Left kidney (tissue), 2 donors: Measurements from ENCODE around the gene ATAD3B. TPM values are rescaled to one million over a fixed set of nuclear protein-coding genes. Genes with fewer than 3 reads are reported as not detected.
"Not testable (repeated sequence)": the region's sequence is repeated elsewhere in the genome, so short reads cannot be mapped to it uniquely, and the experiment has no call there.

Source experiments
- DNase-seq: peaks from one replicate; pipeline ENCODE4 v3.0.0-alpha.2; 2013
- polyA plus RNA-seq: library from polyadenylated mRNA; unstranded; fragments of 120-200 nt; gene quantifications from one replicate; pipeline ENCODE4 v1.2.1, GENCODE V29; 2013; ENCODE audit not compliant: insufficient read length

Gene ATAD3B
- polyA plus RNA-seq, 1 donor: 19.5 TPM

DNA sequence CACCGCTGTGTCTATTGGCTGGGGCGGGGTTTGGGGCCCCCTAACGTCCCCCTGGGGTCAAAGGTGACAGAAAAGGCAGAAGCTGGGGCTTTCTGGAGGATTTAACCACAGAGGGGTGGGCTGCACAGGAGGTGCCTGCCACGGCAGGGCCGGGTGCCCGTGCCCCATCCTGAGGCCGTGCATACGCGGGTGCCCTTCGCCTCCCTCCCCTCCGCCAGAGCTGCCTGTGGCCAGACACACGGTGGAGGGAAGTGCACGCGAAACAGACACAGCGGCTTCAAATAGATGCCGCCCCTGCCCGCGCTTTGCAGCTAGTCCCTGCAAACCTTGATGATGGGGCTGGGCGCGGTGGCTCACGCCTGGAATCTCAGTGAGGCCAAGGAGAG is 37.9 kb downstream of the ATAD3B start:
- not testable (repeated sequence) for DNase-seq

DNA sequence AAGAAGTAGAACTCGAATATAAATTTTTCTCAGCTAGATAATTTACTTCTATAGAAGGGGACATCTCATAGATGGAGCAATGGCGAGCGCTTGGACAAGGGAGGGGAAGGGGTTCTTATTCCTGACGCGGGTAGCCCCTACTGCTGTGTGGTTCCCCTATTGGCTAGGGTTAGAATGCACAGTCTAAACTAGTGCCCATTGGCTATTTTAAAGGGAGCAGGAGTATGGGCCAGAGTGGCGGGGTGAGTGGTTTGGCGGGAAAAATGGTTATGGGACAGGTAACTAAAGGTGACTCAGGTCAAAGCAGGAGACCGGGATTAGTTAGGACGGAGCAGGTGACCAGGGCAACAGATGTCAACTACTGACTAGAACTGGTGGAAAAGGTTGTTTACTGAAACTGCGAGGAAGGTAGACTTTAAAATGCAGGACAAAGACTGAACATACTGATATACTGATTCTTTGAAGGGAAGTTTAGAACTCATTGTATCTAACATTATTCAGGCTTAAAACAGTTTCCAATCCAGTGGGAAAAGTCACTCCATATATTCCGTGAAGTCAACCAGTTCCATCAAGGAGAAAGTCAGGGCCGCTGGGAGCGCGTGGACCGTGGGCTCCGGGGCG is 39.5 kb downstream of the ATAD3B start:
- peak; percentile 8 for DNase-seq

DNA sequence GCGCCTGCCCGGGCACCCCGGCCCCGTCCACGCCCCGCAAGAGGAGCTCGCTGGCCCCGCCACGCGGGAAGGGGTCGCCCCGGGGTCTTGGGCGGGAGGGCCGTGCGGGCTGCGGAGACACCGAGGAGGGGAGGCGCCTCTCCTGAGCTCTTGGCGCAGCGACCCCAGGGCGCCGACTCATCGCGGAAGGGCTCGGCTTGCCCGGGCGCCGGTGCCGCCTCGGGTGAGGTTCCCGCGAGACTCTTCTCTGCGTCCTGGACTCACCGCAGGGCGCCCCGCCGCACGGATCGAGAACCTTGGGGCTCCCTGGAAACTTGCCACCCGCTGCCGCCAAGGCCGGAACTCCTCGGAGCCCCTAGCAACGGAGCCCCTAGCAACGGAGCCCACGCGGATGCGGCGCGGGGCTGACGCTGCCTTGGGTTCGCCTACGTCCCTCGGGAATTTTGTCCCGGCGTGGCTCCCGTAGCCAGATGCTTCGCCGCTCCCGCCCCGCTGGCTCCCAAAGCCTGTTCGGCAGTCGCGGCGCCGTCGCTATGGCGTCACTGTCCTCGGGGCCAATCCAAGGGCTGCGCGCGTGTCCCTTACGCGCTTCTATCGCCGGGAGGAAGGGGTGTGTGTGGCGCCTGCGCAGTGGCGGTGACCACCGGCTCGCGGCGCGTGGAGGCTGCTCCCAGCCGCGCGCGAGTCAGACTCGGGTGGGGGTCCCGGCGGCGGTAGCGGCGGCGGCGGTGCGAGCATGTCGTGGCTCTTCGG is 40.1 kb downstream of the ATAD3B start, which contains the start of gene ATAD3A:
ATAD3A (plus strand) TSS at position 630 of the 753 bp plus-strand sequence; CDS start at position 737, 107 bp downstream.
- DNase-seq: peak; percentile 97

DNA sequence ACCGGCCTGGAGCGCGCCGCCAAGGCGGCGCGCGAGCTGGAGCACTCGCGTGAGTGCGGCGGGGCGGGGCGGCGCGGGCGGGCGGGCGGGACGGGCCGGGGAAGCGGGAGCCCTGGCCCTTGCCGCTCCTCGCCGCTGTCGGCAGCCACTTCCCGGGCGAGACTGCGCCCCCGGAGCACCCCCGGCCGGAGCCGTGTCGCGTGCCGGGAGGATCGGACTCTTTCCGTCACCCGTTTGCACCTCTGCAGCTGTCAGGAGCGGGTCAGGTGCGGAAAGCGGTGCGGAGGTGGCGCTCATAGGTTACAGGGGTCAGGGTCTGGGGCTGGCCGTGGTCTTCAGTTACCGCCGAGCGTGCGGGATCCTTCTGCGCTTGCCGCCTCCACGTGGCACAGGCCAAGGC is 40.9 kb downstream of the ATAD3B start:
- not testable (repeated sequence) for DNase-seq

DNA sequence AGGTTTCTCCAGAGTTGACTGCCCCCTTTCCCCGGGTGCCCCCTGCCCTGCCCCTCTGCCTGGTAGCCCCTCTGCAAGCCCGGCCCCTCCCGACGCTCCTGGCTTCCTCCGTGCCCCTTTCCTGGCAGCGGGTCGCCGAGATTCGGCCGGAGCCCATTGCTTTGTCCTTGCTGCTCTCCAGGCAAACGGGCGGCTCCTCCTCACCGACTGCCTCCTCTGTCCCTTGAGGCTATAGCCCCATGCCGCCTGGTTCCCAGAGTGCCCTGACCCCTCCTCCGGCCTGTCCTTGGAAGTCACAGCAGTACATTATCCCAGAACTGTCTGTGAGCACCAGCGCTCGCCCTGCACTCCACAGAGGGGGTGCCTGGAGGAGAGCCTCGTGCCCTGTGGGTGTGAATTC is 42.1 kb downstream of the ATAD3B start:
- not testable (repeated sequence) for DNase-seq

DNA sequence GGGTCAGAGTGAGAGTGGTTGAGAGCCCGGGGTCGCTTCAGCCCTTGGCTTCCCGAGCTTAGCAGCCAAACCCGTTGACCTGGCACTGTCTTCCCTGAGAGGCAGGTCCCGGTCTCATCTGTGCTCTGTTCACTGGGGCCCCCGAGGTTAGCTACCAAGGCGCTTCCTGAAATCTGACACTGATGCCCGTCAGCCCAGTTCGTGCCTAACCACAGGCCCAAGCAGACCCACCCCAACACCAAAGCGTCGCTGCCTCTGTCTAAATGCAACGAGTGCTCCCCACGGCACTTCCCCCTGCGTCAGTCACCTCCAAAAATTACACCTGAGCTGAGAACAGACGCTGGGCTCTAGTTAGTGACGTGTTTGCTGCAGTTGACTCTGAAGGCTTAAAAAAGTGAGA is 42.8 kb downstream of the ATAD3B start:
- not testable (repeated sequence) for DNase-seq

DNA sequence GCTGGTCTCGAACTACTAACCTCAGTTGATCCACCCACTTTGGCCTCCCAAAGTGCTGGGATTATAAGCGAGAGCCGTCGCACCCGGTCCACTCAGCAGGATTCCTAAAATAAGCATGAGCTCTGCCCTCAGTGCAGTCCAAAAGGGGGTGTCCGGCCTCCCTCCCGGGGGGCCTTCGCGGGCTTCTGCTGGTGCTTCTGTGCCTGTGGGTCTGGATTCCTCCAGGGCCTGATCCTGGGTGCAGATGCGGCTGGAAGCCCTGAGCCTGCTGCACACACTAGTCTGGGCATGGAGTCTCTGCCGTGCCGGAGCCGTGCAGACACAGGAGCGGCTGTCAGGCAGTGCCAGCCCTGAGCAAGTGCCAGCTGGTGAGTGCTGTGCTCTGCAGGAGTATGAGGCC is 45.4 kb downstream of the ATAD3B start:
- not testable (repeated sequence) for DNase-seq

DNA sequence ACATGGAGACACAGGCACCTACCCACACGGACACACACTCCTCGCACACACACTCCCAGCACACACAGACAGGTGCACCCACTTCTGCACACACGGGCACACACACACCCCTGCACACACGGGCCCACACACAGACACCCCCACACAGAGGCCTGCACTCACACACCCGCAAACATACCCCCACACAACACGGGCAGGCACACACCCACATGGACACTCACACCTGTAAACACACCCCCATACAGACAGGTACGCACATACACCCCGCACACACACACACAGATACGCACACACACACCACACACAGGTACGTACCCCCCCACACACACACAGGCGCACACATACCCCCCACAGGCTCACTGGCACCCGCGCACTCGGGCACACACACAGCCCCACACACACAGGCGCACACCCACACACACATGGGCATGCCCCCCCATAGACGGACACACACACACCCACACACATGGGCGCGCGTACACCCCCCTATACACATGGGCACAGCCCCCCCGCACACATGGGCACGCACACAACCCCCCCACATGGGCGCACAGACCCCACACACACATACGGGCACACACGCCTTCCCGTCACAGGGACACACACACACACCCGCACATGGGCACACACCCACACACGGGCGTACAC is 46.5 kb downstream of the ATAD3B start:
- no peak for DNase-seq

DNA sequence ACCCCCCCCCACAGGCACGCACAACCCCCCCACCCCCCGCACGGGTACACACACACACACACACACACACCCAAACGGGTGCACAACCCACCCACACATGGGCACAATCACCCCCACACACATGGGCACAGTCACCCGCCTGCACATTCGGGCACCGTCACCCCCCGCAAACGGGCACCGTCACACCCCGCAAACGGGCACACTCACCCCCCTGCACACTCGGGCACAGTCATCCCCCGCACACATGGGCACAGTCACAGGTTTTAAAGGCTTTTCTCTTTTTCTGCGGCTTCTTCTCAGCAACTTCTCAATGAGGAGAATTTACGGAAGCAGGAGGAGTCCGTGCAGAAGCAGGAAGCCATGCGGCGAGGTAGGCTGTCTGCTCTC is 47.0 kb downstream of the ATAD3B start:
- DNase-seq: not testable (repeated sequence)

DNA sequence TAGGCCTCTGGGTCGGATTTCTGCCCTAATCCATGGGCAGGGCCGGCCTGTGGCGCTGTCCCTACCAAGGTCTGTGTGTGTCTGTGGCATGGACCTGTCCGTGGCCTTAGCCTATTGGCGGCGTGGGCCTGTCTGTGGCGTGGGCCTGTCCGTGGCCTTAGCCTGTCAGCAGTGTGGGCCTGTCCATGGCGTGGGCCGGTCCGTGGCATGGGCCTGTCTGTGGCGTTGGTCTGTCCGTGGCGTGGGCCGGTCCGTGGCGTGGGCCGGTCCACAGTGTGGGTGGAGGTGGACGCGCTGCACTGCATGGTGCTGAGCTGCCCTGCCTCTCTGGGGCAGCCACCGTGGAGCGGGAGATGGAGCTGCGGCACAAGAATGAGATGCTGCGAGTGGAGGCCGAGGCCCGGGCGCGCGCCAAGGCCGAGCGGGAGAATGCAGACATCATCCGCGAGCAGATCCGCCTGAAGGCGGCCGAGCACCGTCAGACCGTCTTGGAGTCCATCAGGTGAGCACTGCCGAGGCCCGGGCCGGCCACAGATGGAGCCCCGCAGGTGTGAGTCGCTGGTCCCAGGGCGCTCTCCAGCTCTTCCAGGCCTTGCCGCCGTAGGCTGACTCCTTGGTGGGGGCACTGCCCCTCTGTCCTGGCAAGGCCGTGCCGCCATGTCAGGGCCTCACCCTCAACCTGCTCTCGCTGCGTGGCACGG is 48.4 kb downstream of the ATAD3B start:
- DNase-seq: not testable (repeated sequence)

DNA sequence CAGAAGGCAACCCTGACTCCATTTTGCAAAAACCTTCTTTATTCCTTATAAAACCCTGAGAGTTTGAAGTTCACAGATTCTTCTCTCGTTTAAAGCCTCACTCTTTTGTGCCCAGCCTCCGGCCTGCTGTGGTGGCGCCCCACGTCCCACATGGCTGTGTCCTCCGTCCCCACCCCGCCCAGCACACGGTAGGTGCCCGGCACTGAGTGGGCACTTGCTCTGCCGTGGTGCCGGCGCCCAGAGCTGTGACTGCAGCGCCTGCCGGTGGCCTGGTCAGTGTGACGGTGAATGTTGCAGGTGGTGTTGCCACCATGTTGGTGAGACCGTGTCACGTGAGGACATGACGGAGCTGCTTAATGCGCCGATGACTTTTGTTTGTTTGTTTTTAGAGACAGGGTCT is 49.8 kb downstream of the ATAD3B start:
- DNase-seq: no peak

DNA sequence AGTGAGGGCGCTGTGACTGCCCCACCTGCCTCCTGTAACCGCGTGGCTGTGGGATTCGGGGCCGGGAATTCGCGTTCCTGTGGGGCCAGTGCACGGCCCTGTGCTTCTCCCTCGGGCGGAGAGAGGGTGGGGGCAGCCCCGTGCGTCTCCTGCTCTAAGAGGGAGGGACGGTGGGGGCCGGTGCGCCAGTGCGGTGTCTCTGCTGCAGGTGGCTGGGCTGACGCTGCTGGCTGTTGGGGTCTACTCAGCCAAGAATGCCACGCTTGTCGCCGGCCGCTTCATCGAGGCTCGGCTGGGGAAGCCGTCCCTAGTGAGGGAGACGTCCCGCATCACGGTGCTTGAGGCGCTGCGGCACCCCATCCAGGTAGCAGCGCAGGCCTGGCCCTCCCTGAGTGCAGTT is 51.0 kb downstream of the ATAD3B start:
- DNase-seq: not testable (repeated sequence)

DNA sequence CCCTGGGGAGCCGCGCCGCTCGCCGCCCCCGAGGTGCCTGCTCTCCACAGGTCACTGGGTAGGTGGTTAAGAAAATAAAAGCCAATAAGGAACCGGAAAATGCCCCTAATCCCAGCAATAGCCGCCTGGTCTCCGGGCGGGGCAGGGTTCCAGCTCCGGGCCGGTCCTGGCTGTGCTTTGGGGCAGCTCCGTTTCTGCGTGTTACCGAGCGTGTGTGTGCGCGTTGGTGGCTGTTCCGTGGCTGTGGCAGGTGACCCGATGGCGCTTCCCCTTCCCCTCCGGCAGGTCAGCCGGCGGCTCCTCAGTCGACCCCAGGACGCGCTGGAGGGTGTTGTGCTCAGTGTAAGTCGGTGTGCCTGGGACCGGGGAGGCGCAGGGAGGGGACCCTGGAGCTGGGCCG is 51.7 kb downstream of the ATAD3B start:
- DNase-seq: not testable (repeated sequence)

DNA sequence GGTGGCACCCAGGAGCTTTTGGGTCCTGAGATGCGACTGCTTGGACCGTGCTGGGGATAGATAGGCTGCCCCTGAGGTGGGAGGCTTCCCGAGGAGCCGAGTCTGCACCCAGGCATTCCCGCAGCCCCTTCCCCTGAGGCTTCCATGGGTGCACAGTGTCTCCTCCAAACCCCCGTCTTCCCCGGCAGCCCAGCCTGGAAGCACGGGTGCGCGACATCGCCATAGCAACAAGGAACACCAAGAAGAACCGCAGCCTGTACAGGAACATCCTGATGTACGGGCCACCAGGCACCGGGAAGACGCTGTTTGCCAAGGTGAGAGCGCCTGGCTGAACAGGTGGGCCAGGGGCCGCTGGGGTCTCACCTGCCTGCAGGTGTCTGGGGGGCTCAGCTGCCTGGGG is 52.1 kb downstream of the ATAD3B start:
- not testable (repeated sequence) for DNase-seq

DNA sequence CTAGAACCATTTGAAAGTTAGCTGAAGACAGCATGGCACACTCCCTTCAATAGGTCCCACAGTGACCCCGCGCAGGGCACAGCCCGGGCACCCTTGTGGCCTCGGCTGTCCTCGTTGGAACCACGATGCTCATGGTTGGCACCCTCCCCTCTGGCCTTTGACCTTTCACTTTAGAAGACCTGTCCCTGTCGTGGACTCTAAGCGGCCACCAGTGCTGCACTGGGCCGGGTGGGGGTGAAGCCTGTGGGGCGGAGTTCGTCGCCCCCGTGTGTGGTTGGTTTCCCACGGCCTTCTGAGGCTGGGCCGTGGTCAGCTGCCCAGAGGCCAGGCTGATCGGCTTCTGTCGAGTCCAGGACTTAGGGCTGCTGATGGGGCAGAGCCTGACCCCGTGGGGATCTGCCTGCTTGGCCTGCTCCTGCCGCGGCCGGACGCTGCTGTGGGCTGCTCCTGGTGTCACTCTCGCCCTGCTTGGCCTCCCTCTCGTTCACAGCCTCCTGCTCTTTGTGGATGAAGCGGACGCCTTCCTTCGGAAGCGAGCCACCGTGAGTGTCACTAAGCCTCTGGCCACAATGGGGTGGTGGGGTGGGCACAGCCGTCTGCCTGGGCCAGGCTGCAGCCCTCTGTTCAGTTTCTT is 53.3 kb downstream of the ATAD3B start:
- DNase-seq: not testable (repeated sequence)

DNA sequence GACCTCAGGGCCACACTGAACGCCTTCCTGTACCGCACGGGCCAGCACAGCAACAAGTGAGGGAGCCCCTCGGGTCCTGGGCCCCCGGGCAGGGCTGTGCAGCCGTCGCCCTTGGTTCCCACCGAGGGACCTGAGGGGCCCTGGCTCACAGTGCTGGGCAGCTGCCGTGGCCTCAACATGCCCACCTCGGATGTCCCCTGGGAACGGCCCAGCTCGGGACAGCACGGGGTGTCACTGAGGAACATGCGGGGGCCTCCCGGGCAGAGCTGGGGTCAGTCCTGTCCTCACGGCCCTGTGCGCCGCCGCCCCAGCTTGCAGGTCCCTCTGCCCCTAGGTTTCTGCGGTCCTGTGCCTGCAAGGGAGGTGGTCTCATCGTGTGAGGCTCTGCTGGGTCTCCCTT is 54.9 kb downstream of the ATAD3B start:
- DNase-seq: not testable (repeated sequence)

DNA sequence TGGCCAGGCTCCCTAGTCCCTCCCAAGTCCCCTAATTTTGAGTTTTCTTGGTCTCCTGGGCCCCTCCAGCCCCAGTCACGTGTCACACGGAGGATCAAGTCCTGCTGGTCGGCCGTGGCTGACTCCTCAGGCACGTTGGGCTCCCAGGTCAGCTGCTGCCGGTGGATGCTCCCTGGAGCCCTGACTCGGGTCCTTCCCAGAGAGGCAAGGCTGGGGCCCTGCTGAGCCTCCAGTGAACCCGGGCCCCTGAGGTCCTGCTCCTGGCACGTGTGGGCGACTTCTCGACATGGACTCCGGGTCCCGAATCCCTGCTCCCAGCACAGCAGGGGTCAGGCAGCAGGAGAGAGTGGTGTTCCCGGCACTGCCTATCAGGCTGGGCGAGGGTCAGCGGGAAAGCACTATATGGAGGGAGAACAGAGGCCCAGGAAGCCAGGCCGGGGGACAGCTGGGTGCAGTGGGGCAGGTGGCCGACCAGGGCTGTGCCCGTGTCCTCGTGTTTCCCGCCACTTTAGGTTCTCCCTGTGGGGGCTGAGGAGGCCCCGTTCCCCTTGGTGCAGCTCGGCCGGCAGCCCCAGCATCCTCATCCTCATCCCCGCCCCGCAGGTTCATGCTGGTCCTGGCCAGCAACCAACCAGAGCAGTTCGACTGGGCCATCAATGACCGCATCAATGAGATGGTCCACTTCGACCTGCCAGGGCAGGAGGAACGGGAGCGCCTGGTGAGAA is 55.7 kb downstream of the ATAD3B start:
- no peak for DNase-seq

DNA sequence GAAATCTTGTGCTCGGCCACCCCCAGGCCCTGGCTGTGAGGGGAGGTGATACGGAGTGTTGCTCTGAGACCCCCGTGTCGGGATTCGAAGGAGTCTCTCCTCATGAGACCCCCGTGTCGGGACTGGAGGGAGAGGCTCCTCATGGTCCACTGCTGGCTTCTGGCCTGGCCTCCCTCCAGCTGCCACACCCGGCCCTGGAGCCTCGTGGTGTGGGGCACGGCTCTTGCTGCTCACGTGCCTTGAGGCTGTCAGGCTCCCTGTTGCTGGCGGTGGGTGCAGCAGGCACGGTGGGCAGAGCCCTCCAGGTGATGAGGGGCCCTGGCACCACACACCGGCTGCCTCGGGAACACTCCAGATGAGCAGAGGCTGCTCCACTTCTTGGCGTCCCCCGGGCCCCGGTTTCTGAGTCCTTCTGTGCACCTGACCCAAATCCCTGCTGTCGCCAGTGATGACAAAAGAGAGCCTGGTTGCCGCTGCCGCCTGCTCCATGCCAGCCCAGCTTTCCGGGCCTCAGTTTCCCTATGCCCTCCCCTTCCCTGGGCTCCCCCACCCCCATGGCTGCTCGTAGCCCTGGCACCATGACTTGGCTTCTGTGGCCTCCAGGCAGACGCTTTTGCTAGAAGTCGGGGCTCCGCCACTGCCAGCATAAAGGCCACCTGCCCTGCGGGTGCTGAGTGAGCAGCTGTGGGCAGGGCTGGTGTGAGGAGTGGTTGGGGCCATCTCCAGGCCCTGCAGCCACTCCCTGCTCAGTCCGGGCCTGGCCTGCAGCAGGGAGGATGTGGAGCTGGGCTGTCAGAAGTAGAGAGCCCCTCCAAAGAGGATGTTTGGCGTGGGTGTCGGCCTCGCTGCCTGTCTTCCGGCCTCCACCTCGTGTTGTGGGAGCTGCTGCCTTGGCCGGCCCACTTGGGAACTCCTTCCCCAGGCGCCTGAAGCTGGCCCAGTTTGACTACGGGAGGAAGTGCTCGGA is 57.0 kb downstream of the ATAD3B start:
- no peak for DNase-seq

DNA sequence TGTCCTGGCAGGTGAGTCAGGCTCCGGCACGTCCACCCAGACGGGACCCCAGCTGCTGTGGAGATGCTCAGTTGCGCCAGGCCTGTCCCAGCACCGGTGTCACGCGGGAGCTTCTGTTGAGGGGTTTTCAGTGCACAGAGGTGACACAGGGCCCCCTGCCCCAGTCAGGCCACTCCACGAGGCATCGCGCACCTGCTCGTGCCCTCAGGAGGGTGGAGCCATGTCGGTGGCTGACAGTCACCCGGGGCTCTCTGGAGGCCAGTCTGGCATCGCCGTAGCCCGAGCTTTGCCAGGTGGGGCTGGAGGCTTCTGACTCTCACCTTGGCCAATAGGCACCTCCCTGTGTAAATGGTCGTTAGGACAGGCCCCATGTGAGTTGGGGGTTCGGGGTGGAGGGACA is 57.8 kb downstream of the ATAD3B start:
- DNase-seq: no peak

DNA sequence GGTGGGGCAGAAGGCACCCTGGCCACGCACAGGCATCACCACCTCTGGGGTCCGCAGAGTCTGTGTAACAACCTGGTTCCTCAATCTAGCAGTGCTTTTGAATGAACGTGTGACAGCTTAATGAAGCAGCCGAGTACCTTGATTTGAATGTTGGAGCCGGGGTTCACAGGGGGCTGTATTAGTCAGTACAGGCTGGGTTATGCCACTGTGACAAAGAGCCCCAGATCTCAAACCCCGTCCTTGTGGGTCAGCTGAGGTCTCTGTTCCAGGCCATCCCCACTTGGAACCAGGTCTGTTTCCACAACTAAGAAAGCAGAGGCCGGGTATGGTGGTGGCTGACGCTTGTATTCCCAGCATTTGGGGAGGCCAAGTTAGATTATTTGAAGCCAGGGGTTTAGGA is 58.4 kb downstream of the ATAD3B start:
- DNase-seq: no peak
